Mammary epithelial cell (primary cell): ENCODE results near the gene ERG.

ENCODE experiments used
- CTCF ChIP-seq, 2 donors: IDR thresholded peaks in 1 of 2; conservative IDR thresholded peaks in 1 of 2; 2 replicates each; pipeline ENCODE4 v1.5.1; 2011 to 2012; ENCODE audit warnings: inconsistent platforms in 2 of 2, low read length in 2 of 2, mild to moderate bottlenecking in 2 of 2, control low read depth in 1 of 2, low read depth in 1 of 2; ENCODE audit not compliant: insufficient read depth in 1 of 2; ENCODE audit errors: extremely low read depth in 1 of 2
- EZH2 ChIP-seq: IDR thresholded peaks from 2 replicates; pipeline ENCODE4 v1.6.1; 2012; ENCODE audit warnings: low read length, inconsistent platforms, borderline replicate concordance

GRCh38 chr21:38476385-38476784 is 21.9 kb downstream of the ERG start:
- TF ChIP-seq CTCF (conservative IDR thresholded peaks at IDR 0.05 in 1 of 2, IDR thresholded peaks at IDR 0.05 in 1 of 2; ENCODE audit: extremely low read depth in 1 of 2, insufficient read depth in 1 of 2, low read depth in 1 of 2, low read length in 2 of 2) (no peak), EZH2 (no peak)
